Hepatocyte (in vitro differentiated cells): ENCODE results near the gene MAIP1.

Experiments used
- EZH2 ChIP-seq: fragments of 200-600 bp; sonication (generic); IDR thresholded peaks from 2 replicates; pipeline ENCODE4 v1.6.1; 2016; ENCODE audit warnings: antibody characterized with exemption, mild to moderate bottlenecking, borderline replicate concordance
- EZH2phosphoT487 ChIP-seq: fragments of 200-600 bp; sonication (generic); IDR thresholded peaks from one replicate; pipeline ENCODE4 v1.6.1; 2018; ENCODE audit warnings: antibody characterized with exemption, mild to moderate bottlenecking, low read depth, moderate library complexity; ENCODE audit not compliant: unreplicated experiment, severe bottlenecking
- TF ChIP-seq, protein P1 (sequence below): fragments of 200-600 bp; sonication (generic); IDR thresholded peaks from 2 replicates; pipeline ENCODE4 v1.5.1; 2016; ENCODE audit warnings: antibody characterized with exemption, mild to moderate bottlenecking; ENCODE audit not compliant: poor library complexity

- TF ChIP-seq EZH2phosphoT487 (no peak), EZH2 (no peak)
- TF ChIP-seq, protein P1, sequence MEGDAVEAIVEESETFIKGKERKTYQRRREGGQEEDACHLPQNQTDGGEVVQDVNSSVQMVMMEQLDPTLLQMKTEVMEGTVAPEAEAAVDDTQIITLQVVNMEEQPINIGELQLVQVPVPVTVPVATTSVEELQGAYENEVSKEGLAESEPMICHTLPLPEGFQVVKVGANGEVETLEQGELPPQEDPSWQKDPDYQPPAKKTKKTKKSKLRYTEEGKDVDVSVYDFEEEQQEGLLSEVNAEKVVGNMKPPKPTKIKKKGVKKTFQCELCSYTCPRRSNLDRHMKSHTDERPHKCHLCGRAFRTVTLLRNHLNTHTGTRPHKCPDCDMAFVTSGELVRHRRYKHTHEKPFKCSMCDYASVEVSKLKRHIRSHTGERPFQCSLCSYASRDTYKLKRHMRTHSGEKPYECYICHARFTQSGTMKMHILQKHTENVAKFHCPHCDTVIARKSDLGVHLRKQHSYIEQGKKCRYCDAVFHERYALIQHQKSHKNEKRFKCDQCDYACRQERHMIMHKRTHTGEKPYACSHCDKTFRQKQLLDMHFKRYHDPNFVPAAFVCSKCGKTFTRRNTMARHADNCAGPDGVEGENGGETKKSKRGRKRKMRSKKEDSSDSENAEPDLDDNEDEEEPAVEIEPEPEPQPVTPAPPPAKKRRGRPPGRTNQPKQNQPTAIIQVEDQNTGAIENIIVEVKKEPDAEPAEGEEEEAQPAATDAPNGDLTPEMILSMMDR = no peak
Measured at GRCh38 chr2:199977984-199978415, 22.6 kb downstream of the MAIP1 start.
